ENCODE data around the gene CEP170B.
"Not testable (repeated sequence)": the region's sequence is repeated elsewhere in the genome, so short reads cannot be mapped to it uniquely, and the experiment has no call there.

CEP170B gene

GRCh38 chr14:104879983-104880565, 15.0 kb downstream of the CEP170B start:
- DNase-seq: no peak

GRCh38 chr14:104880584-104881210, 15.6 kb downstream of the CEP170B start:
- DNase-seq: no peak

- DNase-seq: no peak
Measured at GRCh38 chr14:104881369-104881979, 16.4 kb downstream of the CEP170B start.

GRCh38 chr14:104882325-104882973, 17.4 kb downstream of the CEP170B start:
- DNase-seq: no peak

GRCh38 chr14:104882991-104883660, 18.1 kb downstream of the CEP170B start:
- no peak for DNase-seq

- DNase-seq: no peak
Measured at GRCh38 chr14:104883681-104884361, 18.8 kb downstream of the CEP170B start.

GRCh38 chr14:104884381-104884780, 19.3 kb downstream of the CEP170B start:
- not testable (repeated sequence) for DNase-seq

- DNase-seq: no peak
Measured at GRCh38 chr14:104885031-104885972, 20.2 kb downstream of the CEP170B start.

GRCh38 chr14:104885973-104886689, 21.1 kb downstream of the CEP170B start:
- no peak for DNase-seq

GRCh38 chr14:104886690-104887622, 21.9 kb downstream of the CEP170B start:
- no peak for DNase-seq

GRCh38 chr14:104887623-104888488, 22.8 kb downstream of the CEP170B start:
- no peak for DNase-seq

- no peak for DNase-seq
Measured at GRCh38 chr14:104888489-104889374, 23.7 kb downstream of the CEP170B start.

GRCh38 chr14:104889375-104889757, 24.3 kb downstream of the CEP170B start:
- DNase-seq: no peak

- not testable (repeated sequence) for DNase-seq
Measured at GRCh38 chr14:104890292-104890691, 25.2 kb downstream of the CEP170B start.

GRCh38 chr14:104891121-104891551, 26.1 kb downstream of the CEP170B start:
- no peak for DNase-seq

- DNase-seq: no peak
Measured at GRCh38 chr14:104891664-104892530, 26.8 kb downstream of the CEP170B start.

Data from GDM1 (cell line).